DND-41 (cell line): Measurements from ENCODE around the gene STAT6.

Experiments
- ATAC-seq: fragments of 200-7000 bp; cut with Tn5 transposase; 3 replicates; pipeline ENCODE4 v1.9.1; 2021; ENCODE audit warnings: low read depth; ENCODE audit not compliant: insufficient read depth
- DNase-seq: peaks from one replicate; pipeline ENCODE4 v3.0.0-alpha.2; 2020
- H2AFZ ChIP-seq: 2 replicates; pipeline ENCODE4 v1.6.0; 2012; ENCODE audit warnings: low read depth, low read length
- H3K27ac ChIP-seq: 2 replicates; pipeline ENCODE4 v1.5.1; 2012; ENCODE audit warnings: low read length, inconsistent platforms
- H3K27me3 ChIP-seq: fragments of 200-600 bp; sonication (generic); 2 replicates; pipeline ENCODE4 v1.6.0; 2012; ENCODE audit warnings: low read length, mild to moderate bottlenecking, inconsistent platforms; ENCODE audit not compliant: insufficient read depth, poor library complexity
- H3K36me3 ChIP-seq: 2 replicates; pipeline ENCODE4 v1.5.1; 2012; ENCODE audit warnings: low read length, inconsistent platforms; ENCODE audit not compliant: insufficient read depth
- H3K4me1 ChIP-seq: 2 replicates; pipeline ENCODE4 v1.5.1; 2012; ENCODE audit warnings: mild to moderate bottlenecking, low read length; ENCODE audit not compliant: insufficient read depth
- H3K4me2 ChIP-seq: 2 replicates; pipeline ENCODE4 v1.6.0; 2012; ENCODE audit warnings: mild to moderate bottlenecking, moderate library complexity, low read length, inconsistent platforms; ENCODE audit not compliant: insufficient read depth
- H3K4me3 ChIP-seq, 2 experiments: fragments of 200-600 bp in 1 of 2; shearing (Covaris generic) in 1 of 2; 2 replicates each; pipeline ENCODE4 v1.5.1; 2012 to 2016; ENCODE audit warnings: inconsistent platforms in 2 of 2, low read length in 2 of 2, mild to moderate bottlenecking in 2 of 2, low read depth in 1 of 2, moderate library complexity in 1 of 2
- H3K79me2 ChIP-seq: 2 replicates; pipeline ENCODE4 v1.6.0; 2012; ENCODE audit warnings: low read length, inconsistent platforms; ENCODE audit not compliant: insufficient read depth
- H3K9ac ChIP-seq: 2 replicates; pipeline ENCODE4 v1.6.0; 2012; ENCODE audit warnings: low read depth, mild to moderate bottlenecking, inconsistent platforms, low read length, moderate library complexity
- H3K9me3 ChIP-seq: 2 replicates; pipeline ENCODE4 v1.5.1; 2012; ENCODE audit warnings: low read length, moderate library complexity, mild to moderate bottlenecking, inconsistent platforms; ENCODE audit not compliant: insufficient read depth, severe bottlenecking
- H4K20me1 ChIP-seq: 2 replicates; pipeline ENCODE4 v1.6.0; 2012; ENCODE audit warnings: low read length; ENCODE audit not compliant: insufficient read depth
- EZH2 ChIP-seq: IDR thresholded peaks from 3 replicates; pipeline ENCODE4 v1.6.1; 2012; ENCODE audit warnings: borderline replicate concordance, low read depth, mild to moderate bottlenecking, moderate library complexity, low read length, inconsistent platforms; ENCODE audit not compliant: severe bottlenecking
- TF ChIP-seq, protein P1 (sequence below): IDR thresholded peaks from 2 replicates; pipeline ENCODE4 v1.5.1; 2012; ENCODE audit warnings: borderline replicate concordance, low read length, moderate library complexity, mild to moderate bottlenecking; ENCODE audit not compliant: poor library complexity, severe bottlenecking; ENCODE audit errors: extremely low read depth

The STAT6 gene

DNA sequence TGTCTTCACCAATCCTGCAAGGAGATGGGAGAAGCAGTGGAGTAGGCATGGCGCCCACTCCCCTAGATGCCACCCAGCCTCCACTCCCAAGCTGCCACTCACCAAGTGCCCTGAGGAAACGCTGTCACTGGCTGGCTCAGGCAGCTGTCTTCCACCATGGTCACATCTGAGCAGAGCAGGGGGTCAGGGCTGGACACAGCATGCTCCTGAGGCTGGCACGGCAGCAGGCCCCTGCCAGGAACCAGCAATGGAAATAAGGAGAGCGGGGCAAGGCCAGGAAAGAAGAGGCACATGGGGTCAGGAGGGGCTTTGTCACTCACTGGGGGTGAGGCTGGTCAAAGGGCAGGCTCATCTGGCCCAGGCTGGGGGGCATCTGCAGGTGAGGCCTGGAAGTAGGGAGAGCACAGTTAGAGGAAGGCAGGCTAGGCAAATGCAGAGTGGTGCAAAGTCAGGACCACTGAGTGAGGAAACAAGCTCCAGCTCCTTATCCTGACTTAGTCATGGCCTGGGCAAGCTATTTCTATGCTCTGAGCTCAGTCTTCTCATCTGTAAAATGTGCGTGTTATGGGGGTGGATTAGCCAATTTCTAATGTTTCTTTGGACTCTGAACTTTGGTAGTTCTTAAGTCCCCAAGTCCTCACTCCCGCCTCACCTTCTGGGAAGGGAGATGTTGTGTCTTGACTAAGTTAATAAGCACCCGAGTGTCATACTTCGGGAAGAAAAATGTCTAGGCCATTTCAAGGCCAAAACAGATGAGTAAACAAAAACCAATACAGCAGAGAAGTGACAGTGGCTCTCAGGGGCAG, 14.2 kb downstream of the STAT6 start:
- no peak overlapping the region for H2AFZ ChIP-seq
- no peak for DNase-seq

DNA sequence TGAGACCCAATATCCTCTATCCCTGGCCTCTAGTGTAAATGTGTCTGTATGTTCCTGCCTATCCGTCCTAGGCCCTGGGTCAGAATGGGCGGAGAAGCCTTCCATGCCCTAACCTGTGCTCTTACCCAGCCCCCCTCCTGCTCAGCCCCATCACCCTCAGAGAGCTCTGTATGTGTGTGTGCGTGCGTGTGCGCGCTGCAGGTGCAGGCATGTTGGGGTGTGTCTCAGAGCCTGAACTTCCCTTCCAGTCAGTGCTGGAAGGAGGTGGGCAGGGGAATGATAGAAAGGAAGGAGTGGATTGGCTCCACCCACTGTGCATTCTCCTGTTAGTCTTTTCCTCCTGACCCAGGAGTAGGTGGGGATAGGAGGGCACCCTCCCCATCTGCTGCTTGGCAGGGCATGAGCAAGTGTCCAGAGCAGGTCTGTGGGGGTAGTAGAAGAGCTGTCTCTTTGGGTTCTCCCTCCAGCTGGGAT, 15.0 kb downstream of the STAT6 start:
- no peaks in the 10 kb centered on the region for H3K27me3 ChIP-seq
- no peaks in the 10 kb centered on the region for H3K4me1 ChIP-seq
- TF ChIP-seq, protein P1, sequence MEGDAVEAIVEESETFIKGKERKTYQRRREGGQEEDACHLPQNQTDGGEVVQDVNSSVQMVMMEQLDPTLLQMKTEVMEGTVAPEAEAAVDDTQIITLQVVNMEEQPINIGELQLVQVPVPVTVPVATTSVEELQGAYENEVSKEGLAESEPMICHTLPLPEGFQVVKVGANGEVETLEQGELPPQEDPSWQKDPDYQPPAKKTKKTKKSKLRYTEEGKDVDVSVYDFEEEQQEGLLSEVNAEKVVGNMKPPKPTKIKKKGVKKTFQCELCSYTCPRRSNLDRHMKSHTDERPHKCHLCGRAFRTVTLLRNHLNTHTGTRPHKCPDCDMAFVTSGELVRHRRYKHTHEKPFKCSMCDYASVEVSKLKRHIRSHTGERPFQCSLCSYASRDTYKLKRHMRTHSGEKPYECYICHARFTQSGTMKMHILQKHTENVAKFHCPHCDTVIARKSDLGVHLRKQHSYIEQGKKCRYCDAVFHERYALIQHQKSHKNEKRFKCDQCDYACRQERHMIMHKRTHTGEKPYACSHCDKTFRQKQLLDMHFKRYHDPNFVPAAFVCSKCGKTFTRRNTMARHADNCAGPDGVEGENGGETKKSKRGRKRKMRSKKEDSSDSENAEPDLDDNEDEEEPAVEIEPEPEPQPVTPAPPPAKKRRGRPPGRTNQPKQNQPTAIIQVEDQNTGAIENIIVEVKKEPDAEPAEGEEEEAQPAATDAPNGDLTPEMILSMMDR, result no peak
- no peak for TF ChIP-seq EZH2
- H3K27ac ChIP-seq, result no peak overlapping the region
- H3K36me3 ChIP-seq, result peaks cover 73% of the 10 kb centered on the region
- no peak overlapping the region for H3K4me2 ChIP-seq
- no peaks in the 10 kb centered on the region for H3K9me3 ChIP-seq
- no peaks in the 10 kb centered on the region for H3K79me2 ChIP-seq
- no peak overlapping the region for H3K9ac ChIP-seq
- ATAC-seq, result no peak
- peaks cover 16% of the 10 kb centered on the region for H4K20me1 ChIP-seq
- H2AFZ ChIP-seq, result no peak overlapping the region
- no peak for DNase-seq
- no peak overlapping the region for H3K4me3 ChIP-seq

More for the DNA sequence above, 14.2 kb downstream of the STAT6 start:
- Histone ChIP-seq H3K4me1 (no peaks in the 10 kb centered on the region), H3K4me2 (no peak overlapping the region), H3K36me3 (peaks cover 66% of the 10 kb centered on the region), H3K9ac (no peak overlapping the region), H3K9me3 (no peaks in the 10 kb centered on the region), H3K4me3 (no peak overlapping the region), H3K79me2 (no peaks in the 10 kb centered on the region), H4K20me1 (peaks cover 16% of the 10 kb centered on the region), H3K27ac (no peak overlapping the region), H3K27me3 (no peaks in the 10 kb centered on the region)
- ATAC-seq, result no peak
- no peak for TF ChIP-seq EZH2
- TF ChIP-seq, protein P1, result no peak

DNA sequence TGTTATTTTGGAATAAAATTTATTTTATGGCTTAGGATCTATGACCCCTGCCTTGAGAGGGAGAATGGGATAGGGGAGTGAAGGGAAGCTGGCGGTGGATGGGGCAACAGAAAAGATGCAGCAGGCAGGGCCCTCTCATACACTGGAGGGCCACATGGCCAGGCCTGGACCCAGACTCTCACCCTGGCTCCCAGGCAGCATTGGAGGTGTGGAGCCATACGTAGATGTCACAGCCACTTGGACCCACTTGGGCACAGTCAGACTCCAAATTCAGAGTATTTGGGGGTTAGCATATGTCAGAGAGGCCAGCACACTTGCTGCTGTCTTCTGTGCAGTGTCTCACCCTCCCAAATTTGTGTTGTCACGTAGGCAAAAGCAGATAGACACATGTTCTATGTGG, 15.7 kb downstream of the STAT6 start:
- Histone ChIP-seq H3K79me2 (no peaks in the 10 kb centered on the region), H3K9ac (no peak overlapping the region), H4K20me1 (peaks cover 16% of the 10 kb centered on the region), H3K27ac (no peak overlapping the region), H3K27me3 (no peaks in the 10 kb centered on the region), H3K36me3 (peaks cover 77% of the 10 kb centered on the region), H3K4me3 (no peak overlapping the region), H3K4me2 (no peak overlapping the region), H3K4me1 (peaks cover 3% of the 10 kb centered on the region; the same call in 1 of the 2 replicates), H3K9me3 (no peaks in the 10 kb centered on the region), H2AFZ (no peak overlapping the region)
- TF ChIP-seq, protein P1, result no peak
- TF ChIP-seq EZH2, result no peak
- ATAC-seq (no peak), DNase-seq (no peak)
